H9 (cell line): ENCODE measurements around the gene WDR6. TPM values are rescaled to one million over a fixed set of nuclear protein-coding genes. Genes with fewer than 3 reads are reported as not detected.
A peak's percentile ranks its signal among the peaks of the same experiment; 100 is the strongest.

Source experiments
- DNase-seq: peaks from one replicate; pipeline ENCODE4 v3.0.0-alpha.2; 2017
- H2AFZ ChIP-seq: one replicate; pipeline ENCODE4 v1.6.1; 2013; ENCODE audit warnings: mild to moderate bottlenecking, low read length, control low read depth, moderate library complexity
- H2AK5ac ChIP-seq: 2 replicates; pipeline ENCODE4 v1.6.1; 2013; ENCODE audit warnings: low read length, control low read depth, mixed read lengths; ENCODE audit not compliant: insufficient read length
- H2BK120ac ChIP-seq: one replicate; pipeline ENCODE4 v1.6.1; 2013; ENCODE audit warnings: low read depth, mild to moderate bottlenecking, low read length, control low read depth, inconsistent platforms; ENCODE audit not compliant: poor library complexity, severe bottlenecking
- H2BK12ac ChIP-seq: 2 replicates; pipeline ENCODE4 v1.6.1; 2013; ENCODE audit warnings: low read length, control low read depth, mixed read lengths, low read depth; ENCODE audit not compliant: insufficient read length
- H2BK15ac ChIP-seq: 2 replicates; pipeline ENCODE4 v1.6.1; 2013; ENCODE audit warnings: low read depth, low read length, control low read depth
- H2BK20ac ChIP-seq: one replicate; pipeline ENCODE4 v1.6.1; 2013; ENCODE audit warnings: low read depth, mild to moderate bottlenecking, low read length, control low read depth, inconsistent platforms; ENCODE audit not compliant: poor library complexity, severe bottlenecking
- H2BK5ac ChIP-seq: 2 replicates; pipeline ENCODE4 v1.6.1; 2013; ENCODE audit warnings: low read length, control low read depth, mixed read lengths; ENCODE audit not compliant: insufficient read length
- H3K14ac ChIP-seq: 2 replicates; pipeline ENCODE4 v1.6.1; 2013; ENCODE audit warnings: low read length, control low read depth; ENCODE audit not compliant: insufficient read depth
- H3K18ac ChIP-seq: 2 replicates; pipeline ENCODE4 v1.6.1; 2013; ENCODE audit warnings: low read depth, mild to moderate bottlenecking, mixed read lengths, low read length, control low read depth; ENCODE audit not compliant: insufficient read length
- H3K23ac ChIP-seq: 2 replicates; pipeline ENCODE4 v1.6.1; 2013; ENCODE audit warnings: low read length, control low read depth, mixed read lengths, low read depth; ENCODE audit not compliant: insufficient read length
- H3K23me2 ChIP-seq: 2 replicates; pipeline ENCODE4 v1.6.1; 2013; ENCODE audit warnings: low read depth, mild to moderate bottlenecking, mixed read lengths, low read length, control low read depth; ENCODE audit not compliant: insufficient read length, poor library complexity, severe bottlenecking
- H3K27ac ChIP-seq: 2 replicates; pipeline ENCODE4 v1.5.1; 2013; ENCODE audit warnings: low read length, control low read depth, mixed read lengths, low read depth; ENCODE audit not compliant: insufficient read length
- H3K27me3 ChIP-seq: 2 replicates; pipeline ENCODE4 v1.6.1; 2013; ENCODE audit warnings: low read length, control low read depth, inconsistent platforms; ENCODE audit not compliant: insufficient read depth
- H3K4ac ChIP-seq: 2 replicates; pipeline ENCODE4 v1.6.1; 2013; ENCODE audit warnings: low read depth, mild to moderate bottlenecking, control low read depth, inconsistent platforms, low read length, moderate library complexity
- H3K4me1 ChIP-seq: 2 replicates; pipeline ENCODE4 v1.6.1; 2013; ENCODE audit warnings: low read length, control low read depth, inconsistent platforms; ENCODE audit not compliant: insufficient read depth
- H3K4me2 ChIP-seq: 2 replicates; pipeline ENCODE4 v1.6.1; 2013; ENCODE audit warnings: low read length, control low read depth, mixed read lengths; ENCODE audit not compliant: insufficient read length, insufficient read depth
- H3K56ac ChIP-seq: 2 replicates; pipeline ENCODE4 v1.6.1; 2013; ENCODE audit warnings: low read depth, mild to moderate bottlenecking, mixed read lengths, low read length, control low read depth; ENCODE audit not compliant: insufficient read length
- H3K79me1 ChIP-seq: 2 replicates; pipeline ENCODE4 v1.6.1; 2013; ENCODE audit warnings: low read depth, mild to moderate bottlenecking, moderate library complexity, low read length, control low read depth, inconsistent platforms; ENCODE audit not compliant: insufficient read depth, poor library complexity, severe bottlenecking
- H3K79me2 ChIP-seq: 2 replicates; pipeline ENCODE4 v1.6.1; 2013; ENCODE audit warnings: low read length, control low read depth, inconsistent platforms; ENCODE audit not compliant: insufficient read depth
- H3K9ac ChIP-seq: 2 replicates; pipeline ENCODE4 v1.6.1; 2013; ENCODE audit warnings: low read length, control low read depth, mixed read lengths; ENCODE audit not compliant: insufficient read length; ENCODE audit errors: extremely low read depth
- H3K9me3 ChIP-seq: one replicate; pipeline ENCODE4 v1.6.1; 2013; ENCODE audit warnings: low read depth, low read length, inconsistent platforms; ENCODE audit not compliant: control insufficient read depth
- H3T11ph ChIP-seq: one replicate; pipeline ENCODE4 v1.6.1; 2013; ENCODE audit warnings: mild to moderate bottlenecking, low read length, control low read depth, inconsistent platforms
- H4K20me1 ChIP-seq: one replicate; pipeline ENCODE4 v1.6.1; 2013; ENCODE audit not compliant: control insufficient read depth, insufficient read length, insufficient read depth
- H4K5ac ChIP-seq: 2 replicates; pipeline ENCODE4 v1.6.1; 2013; ENCODE audit warnings: low read depth, mild to moderate bottlenecking, mixed read lengths, low read length, control low read depth; ENCODE audit not compliant: insufficient read length
- H4K8ac ChIP-seq: replicated peaks from 2 replicates; pipeline ENCODE4 v1.6.1; 2013; ENCODE audit warnings: low read length, control low read depth, mixed read lengths, low read depth; ENCODE audit not compliant: insufficient read length
- H4K91ac ChIP-seq: 2 replicates; pipeline ENCODE4 v1.6.1; 2013; ENCODE audit warnings: low read depth, mild to moderate bottlenecking, moderate library complexity, mixed read lengths, low read length, control low read depth; ENCODE audit not compliant: insufficient read length
- H3K27ac Mint-ChIP-seq, 3 experiments: 2 replicates in 2 of 3; 3 replicates in 1 of 3; pipeline ENCODE4 v1.8.0; 2020 to 2021; ENCODE audit warnings: mixed read lengths in 3 of 3, mild to moderate bottlenecking in 1 of 3, moderate library complexity in 1 of 3
- H3K27me3 Mint-ChIP-seq: 2 replicates; pipeline ENCODE4 v1.8.0; 2021; ENCODE audit warnings: low read depth, mild to moderate bottlenecking, moderate library complexity, mixed read lengths
- H3K36me3 Mint-ChIP-seq, 3 experiments: 2 replicates in 2 of 3; 3 replicates in 1 of 3; pipeline ENCODE4 v1.8.0; 2020 to 2021; ENCODE audit warnings: low read depth in 3 of 3, mixed read lengths in 3 of 3; ENCODE audit not compliant: insufficient read depth in 1 of 3
- H3K4me1 Mint-ChIP-seq, 2 experiments: 2 replicates each; pipeline ENCODE4 v1.8.0; 2020; ENCODE audit warnings: mixed read lengths in 2 of 2
- H3K4me3 Mint-ChIP-seq, 2 experiments: 2 replicates in 1 of 2; 3 replicates in 1 of 2; pipeline ENCODE4 v1.8.0; 2020 to 2021; ENCODE audit warnings: mild to moderate bottlenecking in 2 of 2, mixed read lengths in 2 of 2, moderate library complexity in 1 of 2
- H3K9me3 Mint-ChIP-seq, 2 experiments: 2 replicates in 1 of 2; 3 replicates in 1 of 2; pipeline ENCODE4 v1.8.0; 2020; ENCODE audit warnings: mild to moderate bottlenecking in 2 of 2, mixed read lengths in 2 of 2, moderate library complexity in 1 of 2
- WGBS: extraction: QIAGEN DNeasy Blood & Tissue Kit; methylation state at CpG from one replicate; pipeline ENCODE4 v1.1.7; 2013; ENCODE audit warnings: missing lambda C conversion rate, low lambda C conversion rate, mixed read lengths; ENCODE audit not compliant: insufficient read length; ENCODE audit errors: extremely low coverage; 5-methylcytosine and 5-hydroxymethylcytosine counted together
- total RNA-seq: library from RNA; stranded (reverse); gene quantifications from 2 replicates; pipeline ENCODE4 v1.2.1, GENCODE V29; 2021
- TF ChIP-seq, protein P1 (sequence below): fragments of 200-600 bp; sonication (generic); conservative IDR thresholded peaks from 3 replicates; pipeline ENCODE4 v1.8.0; 2021; ENCODE audit warnings: antibody characterized with exemption, mild to moderate bottlenecking

The WDR6 gene
- total RNA-seq, 1 experiment from 2014 or later = 298 TPM

- no CpG with 5 or more reads among the region's 2 CpGs for WGBS
- no peak overlapping the region for H3K27ac ChIP-seq
Measured at GRCh38 chr3:48962340-48962739, 44.9 kb upstream of the WDR6 start.

More at GRCh38 chr3:48962340-48962739, 44.9 kb upstream of the WDR6 start:
- Histone ChIP-seq H3K4ac (no peak overlapping the region), H2BK12ac (no peak overlapping the region), H3K18ac (no peak overlapping the region), H2BK15ac (no peak overlapping the region), H4K5ac (no peak overlapping the region), H2BK5ac (no peak overlapping the region), H2AFZ (no peak overlapping the region), H3K79me1 (no peaks in the 10 kb centered on the region), H3K9ac (no peak overlapping the region), H3T11ph (no peak overlapping the region), H4K20me1 (no peaks in the 10 kb centered on the region), H2BK120ac (no peak overlapping the region), H3K4me2 (no peak overlapping the region), H2BK20ac (no peak overlapping the region), H3K56ac (no peak overlapping the region), H4K8ac (no peak overlapping the region), H3K23me2 (no peaks in the 10 kb centered on the region), H2AK5ac (no peak overlapping the region), H4K91ac (no peak overlapping the region), H3K14ac (no peak overlapping the region), H3K9me3 (no peaks in the 10 kb centered on the region), H3K23ac (no peak overlapping the region), H3K79me2 (no peaks in the 10 kb centered on the region), H3K4me1 (peaks cover 8% of the 10 kb centered on the region; the same call in 1 of the 2 replicates), H3K27me3 (no peaks in the 10 kb centered on the region; the same call in 1 of the 2 replicates)
- Mint-ChIP-seq H3K36me3 (peaks cover 20 to 46% (median 34%) of the 10 kb centered on the region in 3 experiments; a peak in 6 of 7 replicates), H3K27me3 (no peaks in the 10 kb centered on the region), H3K9me3 (no peaks in the 10 kb centered on the region; a peak in 1 of 5 replicates), H3K27ac (peak overlapping the region; percentile 14 to 85 (median 83)), H3K4me3 (peak overlapping the region in 1 of 2 experiments; percentile 52; a peak in 1 of 5 replicates), H3K4me1 (peaks cover 18% of the 10 kb centered on the region in 2 experiments)
- TF ChIP-seq, protein P1, sequence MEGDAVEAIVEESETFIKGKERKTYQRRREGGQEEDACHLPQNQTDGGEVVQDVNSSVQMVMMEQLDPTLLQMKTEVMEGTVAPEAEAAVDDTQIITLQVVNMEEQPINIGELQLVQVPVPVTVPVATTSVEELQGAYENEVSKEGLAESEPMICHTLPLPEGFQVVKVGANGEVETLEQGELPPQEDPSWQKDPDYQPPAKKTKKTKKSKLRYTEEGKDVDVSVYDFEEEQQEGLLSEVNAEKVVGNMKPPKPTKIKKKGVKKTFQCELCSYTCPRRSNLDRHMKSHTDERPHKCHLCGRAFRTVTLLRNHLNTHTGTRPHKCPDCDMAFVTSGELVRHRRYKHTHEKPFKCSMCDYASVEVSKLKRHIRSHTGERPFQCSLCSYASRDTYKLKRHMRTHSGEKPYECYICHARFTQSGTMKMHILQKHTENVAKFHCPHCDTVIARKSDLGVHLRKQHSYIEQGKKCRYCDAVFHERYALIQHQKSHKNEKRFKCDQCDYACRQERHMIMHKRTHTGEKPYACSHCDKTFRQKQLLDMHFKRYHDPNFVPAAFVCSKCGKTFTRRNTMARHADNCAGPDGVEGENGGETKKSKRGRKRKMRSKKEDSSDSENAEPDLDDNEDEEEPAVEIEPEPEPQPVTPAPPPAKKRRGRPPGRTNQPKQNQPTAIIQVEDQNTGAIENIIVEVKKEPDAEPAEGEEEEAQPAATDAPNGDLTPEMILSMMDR = no peak
- DNase-seq = no peak
